Tibial nerve (tissue), 4 donors: ENCODE results near the gene VRK2. TPM values are rescaled to one million over a fixed set of nuclear protein-coding genes. Genes with fewer than 3 reads are reported as not detected.

Experiments
- DNase-seq, 2 donors: peaks; one replicate each; pipeline ENCODE4 v3.0.0-alpha.2; 2019; ENCODE audit warnings: low spot score in 2 of 2
- H3K27ac ChIP-seq, 4 donors: fragments of 200-600 bp; sonication (generic) in 3 of 4; one replicate each; pipeline ENCODE4 v1.5.1; 2017 to 2019; ENCODE audit warnings: mild to moderate bottlenecking in 1 of 4
- H3K27me3 ChIP-seq, 2 donors: fragments of 200-600 bp; sonication (generic) in 1 of 2; one replicate each; pipeline versions ENCODE4 v1.5.1 to v1.6.0; 2017 to 2019
- H3K36me3 ChIP-seq, 3 donors: fragments of 200-600 bp; sonication (generic); one replicate each; pipeline ENCODE4 v1.5.1; 2018 to 2019
- H3K4me1 ChIP-seq, 4 donors: fragments of 200-600 bp; sonication (generic) in 3 of 4; one replicate each; pipeline ENCODE4 v1.5.1; 2017 to 2019
- H3K4me3 ChIP-seq, 4 donors: fragments of 200-600 bp; sonication (generic) in 3 of 4; one replicate each; pipeline ENCODE4 v1.5.1; 2017 to 2019; ENCODE audit warnings: mild to moderate bottlenecking in 1 of 4, moderate library complexity in 1 of 4
- H3K9me3 ChIP-seq, 4 donors: fragments of 200-600 bp; sonication (generic) in 3 of 4; one replicate each; pipeline ENCODE4 v1.5.1; 2017 to 2019
- EP300 ChIP-seq, 2 donors: sonication (generic); formaldehyde crosslinking; IDR thresholded peaks; one replicate each; pipeline ENCODE4 v1.6.1; 2017; ENCODE audit warnings: antibody characterized with exemption in 2 of 2, mild to moderate bottlenecking in 1 of 2
- POLR2A ChIP-seq, 2 donors: fragments of 450-650 bp; IDR thresholded peaks; one replicate each; pipeline ENCODE4 v1.6.1; 2017; ENCODE audit warnings: antibody characterized with exemption in 2 of 2, mild to moderate bottlenecking in 2 of 2, moderate library complexity in 2 of 2
- WGBS, 2 donors: methylation state at CpG; one replicate each; pipeline ENCODE4 v1.1.5; 2018; 5-methylcytosine and 5-hydroxymethylcytosine counted together
- total RNA-seq, 4 donors: library from RNA; depleted of rRNA; stranded (reverse); fragments of >200 nt; gene quantifications; one replicate each; pipeline ENCODE4 v1.1.0, GENCODE V29; 2016
- TF ChIP-seq, protein P1 (sequence below), 5 experiments: fragments of 200-600 bp in 3 of 5; fragments of 450-650 bp in 2 of 5; sonication (generic) in 3 of 5; IDR thresholded peaks; one replicate each; pipeline ENCODE4 v1.5.1; 2016 to 2019; ENCODE audit warnings: antibody characterized with exemption in 5 of 5, mild to moderate bottlenecking in 3 of 5, moderate library complexity in 2 of 5

The VRK2 gene
- total RNA-seq, 4 donors from 2014 or later: 8.0 to 15.9 (median 14.2) TPM

DNA sequence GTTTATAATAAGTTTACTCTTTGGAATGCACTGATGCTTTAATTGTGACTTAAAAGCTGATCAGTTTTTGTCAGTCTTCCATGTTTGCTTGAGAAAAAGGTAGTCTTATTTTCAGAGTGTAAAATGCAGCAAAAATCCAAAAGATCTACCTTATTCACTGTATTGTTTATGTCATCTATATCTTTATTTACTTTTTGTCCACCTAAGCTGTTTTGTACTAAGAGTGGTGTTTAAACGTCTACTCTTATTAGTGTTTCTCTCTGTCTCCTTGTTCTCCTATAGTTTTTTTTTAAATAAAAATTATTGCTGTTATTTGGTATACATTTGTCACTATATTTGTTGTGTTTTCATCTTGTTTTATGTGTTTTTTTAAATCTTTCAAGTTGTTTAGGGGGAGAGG lies 50.4 kb downstream of the VRK2 start:
- Histone ChIP-seq H3K27me3 (no peaks in the 10 kb centered on the region), H3K36me3 (peaks cover 0 to 25% (median 0%) of the 10 kb centered on the region in 3 donors), H3K4me3 (no peak overlapping the region), H3K27ac (no peak overlapping the region), H3K4me1 (no peaks in the 10 kb centered on the region), H3K9me3 (peaks cover 0 to 36% (median 3%) of the 10 kb centered on the region in 4 donors)
- DNase-seq: no peak
- 88 to 96% methylated on average over 1 of the region's 1 CpG for WGBS, 2 donors
- no peak for TF ChIP-seq EP300 (IDR thresholded peaks at IDR 0.05)
- TF ChIP-seq, protein P1, sequence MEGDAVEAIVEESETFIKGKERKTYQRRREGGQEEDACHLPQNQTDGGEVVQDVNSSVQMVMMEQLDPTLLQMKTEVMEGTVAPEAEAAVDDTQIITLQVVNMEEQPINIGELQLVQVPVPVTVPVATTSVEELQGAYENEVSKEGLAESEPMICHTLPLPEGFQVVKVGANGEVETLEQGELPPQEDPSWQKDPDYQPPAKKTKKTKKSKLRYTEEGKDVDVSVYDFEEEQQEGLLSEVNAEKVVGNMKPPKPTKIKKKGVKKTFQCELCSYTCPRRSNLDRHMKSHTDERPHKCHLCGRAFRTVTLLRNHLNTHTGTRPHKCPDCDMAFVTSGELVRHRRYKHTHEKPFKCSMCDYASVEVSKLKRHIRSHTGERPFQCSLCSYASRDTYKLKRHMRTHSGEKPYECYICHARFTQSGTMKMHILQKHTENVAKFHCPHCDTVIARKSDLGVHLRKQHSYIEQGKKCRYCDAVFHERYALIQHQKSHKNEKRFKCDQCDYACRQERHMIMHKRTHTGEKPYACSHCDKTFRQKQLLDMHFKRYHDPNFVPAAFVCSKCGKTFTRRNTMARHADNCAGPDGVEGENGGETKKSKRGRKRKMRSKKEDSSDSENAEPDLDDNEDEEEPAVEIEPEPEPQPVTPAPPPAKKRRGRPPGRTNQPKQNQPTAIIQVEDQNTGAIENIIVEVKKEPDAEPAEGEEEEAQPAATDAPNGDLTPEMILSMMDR (IDR thresholded peaks at IDR 0.05): no peak

DNA sequence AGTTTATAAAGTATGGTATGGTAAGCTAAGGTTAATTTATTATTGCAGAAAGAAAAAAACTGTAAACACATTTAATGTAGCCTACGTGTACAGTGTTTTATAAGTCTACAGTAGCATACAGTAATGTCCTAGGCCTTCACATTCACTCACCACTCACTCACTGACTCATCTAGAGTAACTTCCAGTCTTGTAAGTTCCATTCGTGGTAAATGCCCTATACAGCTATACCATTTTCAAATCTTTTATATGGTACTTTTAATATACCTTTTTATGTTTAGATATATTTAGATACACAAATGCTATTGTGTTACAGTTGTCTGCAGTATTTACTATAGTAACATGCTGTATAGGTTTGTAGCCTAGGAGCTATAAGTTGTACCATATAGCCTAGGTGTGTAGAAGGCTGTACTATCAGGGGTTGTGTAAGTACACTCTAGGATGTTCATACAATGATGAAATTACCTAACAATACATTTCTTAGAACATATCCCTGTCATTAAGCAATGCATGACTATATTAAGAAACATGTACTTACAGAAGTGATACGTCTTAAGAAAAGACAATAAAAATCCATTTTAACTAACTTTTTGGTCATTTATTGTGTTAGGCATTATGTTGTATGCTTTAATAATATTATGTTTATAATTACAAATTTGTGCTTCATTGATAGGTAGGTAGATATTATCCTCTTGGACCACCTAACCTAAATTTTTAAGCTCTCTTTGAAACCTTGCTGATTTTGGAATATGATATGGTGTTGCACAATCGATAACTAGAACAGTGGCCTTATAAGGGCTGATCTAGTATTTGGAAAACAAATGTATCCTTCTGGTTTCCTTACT lies 51.9 kb downstream of the VRK2 start:
- Histone ChIP-seq H3K4me1 (no peaks in the 10 kb centered on the region), H3K4me3 (no peak overlapping the region), H3K36me3 (peaks cover 0 to 14% (median 0%) of the 10 kb centered on the region in 3 donors), H3K27ac (no peak overlapping the region), H3K9me3 (peaks cover 0 to 27% (median 3%) of the 10 kb centered on the region in 4 donors), H3K27me3 (no peaks in the 10 kb centered on the region)
- WGBS, 2 donors: 94 to 95% methylated on average over 4 of the region's 4 CpGs
- DNase-seq: no peak
- TF ChIP-seq POLR2A (IDR thresholded peaks at IDR 0.05) (no peak), EP300 (IDR thresholded peaks at IDR 0.05) (no peak)
- TF ChIP-seq, protein P1 (IDR thresholded peaks at IDR 0.05): no peak

DNA sequence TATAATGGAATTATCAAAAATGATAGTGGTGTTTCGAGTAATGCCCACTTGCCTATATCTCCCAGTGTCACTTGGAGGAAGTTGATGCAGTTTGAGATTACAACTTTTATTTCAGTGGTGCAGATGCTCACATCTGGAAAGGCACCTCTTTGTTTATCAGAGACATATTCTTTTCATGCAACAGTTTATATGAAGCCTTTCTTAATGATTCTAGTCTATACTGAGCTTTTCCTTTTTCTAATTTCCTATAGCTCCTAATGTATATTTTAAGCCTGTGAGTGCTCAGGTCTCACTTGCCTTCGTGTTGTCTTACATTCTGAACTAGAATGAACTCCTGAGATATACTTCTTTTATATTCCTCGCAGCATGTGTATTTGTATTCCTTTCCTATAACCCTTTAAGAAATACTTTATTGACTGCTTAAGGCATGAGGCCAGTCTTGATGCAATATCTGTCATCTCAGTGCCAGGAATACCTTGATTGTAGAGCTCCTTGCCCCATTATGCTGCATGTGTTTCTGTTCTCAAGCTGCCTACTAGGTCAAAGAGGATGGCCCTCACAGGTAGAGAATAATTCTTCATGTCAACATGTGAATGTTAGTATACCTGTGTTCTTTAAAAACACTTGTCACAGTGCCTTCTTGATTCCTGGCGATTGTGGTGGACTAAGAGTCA lies 52.6 kb downstream of the VRK2 start:
- 91 to 96% methylated on average over 4 of the region's 4 CpGs for WGBS, 2 donors

DNA sequence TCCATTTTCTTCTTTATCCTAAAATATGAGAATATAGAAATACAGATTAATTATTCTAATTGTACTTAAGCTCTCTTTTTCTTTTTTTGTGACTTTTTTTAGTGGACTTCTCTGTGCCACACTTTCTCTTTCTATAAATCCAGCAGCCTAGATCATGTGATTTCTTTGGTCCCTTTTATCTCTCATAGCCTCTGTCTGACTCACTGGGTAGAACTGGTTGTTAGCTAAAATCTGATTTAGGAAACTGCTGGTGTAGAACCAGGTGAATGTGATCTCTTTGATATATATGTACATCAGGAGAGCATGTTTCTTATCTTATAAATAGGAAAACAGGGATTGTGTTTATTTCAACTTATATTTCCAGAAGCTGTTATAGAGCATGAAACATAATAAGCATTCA lies 54.9 kb downstream of the VRK2 start:
- H3K4me1 ChIP-seq: no peaks in the 10 kb centered on the region
- no peaks in the 10 kb centered on the region for H3K36me3 ChIP-seq
- H3K27ac ChIP-seq: no peak overlapping the region
- H3K27me3 ChIP-seq: no peaks in the 10 kb centered on the region
- DNase-seq: no peak
- TF ChIP-seq EP300 (IDR thresholded peaks at IDR 0.05): no peak
- TF ChIP-seq POLR2A (IDR thresholded peaks at IDR 0.05): no peak
- TF ChIP-seq, protein P1 (IDR thresholded peaks at IDR 0.05): no peak
- H3K4me3 ChIP-seq: no peak overlapping the region
- peaks cover 0 to under 1% (median 0%) of the 10 kb centered on the region in 4 donors for H3K9me3 ChIP-seq

More for the DNA sequence above, 52.6 kb downstream of the VRK2 start:
- peaks cover 0 to 14% (median 0%) of the 10 kb centered on the region in 3 donors for H3K36me3 ChIP-seq
- H3K4me3 ChIP-seq: no peak overlapping the region
- DNase-seq: no peak
- no peak overlapping the region for H3K27ac ChIP-seq
- H3K9me3 ChIP-seq: peaks cover 0 to 24% (median 3%) of the 10 kb centered on the region in 4 donors
- H3K4me1 ChIP-seq: no peaks in the 10 kb centered on the region
- no peaks in the 10 kb centered on the region for H3K27me3 ChIP-seq
- TF ChIP-seq POLR2A (IDR thresholded peaks at IDR 0.05) (no peak), EP300 (IDR thresholded peaks at IDR 0.05) (no peak)
- TF ChIP-seq, protein P1 (IDR thresholded peaks at IDR 0.05): no peak

DNA sequence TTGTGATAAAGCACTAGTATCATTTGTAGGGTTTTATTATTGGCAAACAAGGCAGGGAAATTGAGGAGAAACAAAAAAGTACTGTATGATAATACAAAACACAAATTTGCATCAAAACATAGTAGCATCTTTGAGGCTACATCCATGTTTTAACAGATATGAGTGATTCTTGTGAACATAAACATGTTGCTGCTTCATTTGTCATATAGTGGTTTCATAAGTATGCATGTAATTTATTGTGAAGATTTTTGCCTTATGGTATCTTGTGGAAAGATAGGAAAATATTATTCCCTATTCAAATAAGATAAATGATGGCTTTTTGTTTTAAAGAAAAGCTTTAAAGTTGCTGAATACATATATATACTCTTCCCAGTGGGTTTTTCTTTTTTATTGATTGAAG lies 60.3 kb downstream of the VRK2 start:
- no peak overlapping the region for H3K4me3 ChIP-seq
- H3K4me1 ChIP-seq: no peaks in the 10 kb centered on the region
- no peak for DNase-seq
- TF ChIP-seq, protein P1 (IDR thresholded peaks at IDR 0.05): no peak
- TF ChIP-seq POLR2A (IDR thresholded peaks at IDR 0.05): no peak
- TF ChIP-seq EP300 (IDR thresholded peaks at IDR 0.05): no peak
- H3K9me3 ChIP-seq: no peaks in the 10 kb centered on the region
- no peaks in the 10 kb centered on the region for H3K27me3 ChIP-seq
- H3K36me3 ChIP-seq: no peaks in the 10 kb centered on the region
- H3K27ac ChIP-seq: no peak overlapping the region
